IMR-90 (cell line): ENCODE measurements around the gene CDKAL1. TPM values are rescaled to one million over a fixed set of nuclear protein-coding genes. Genes with fewer than 3 reads are reported as not detected.

Experiments
- ATAC-seq: fragments of 200-7000 bp; cut with Tn5 transposase; 2 replicates; pipeline ENCODE4 v1.9.1; 2020; ENCODE audit warnings: low read depth, mild to moderate bottlenecking, moderate library complexity
- BruUV-seq: library from RNA; stranded (reverse); fragments of 400-500 nt; replicated peaks from 2 replicates; lab custom pipeline; 2021; lab: Mats Ljungman, UMichigan
- CTCF ChIA-PET: fragments of 300-600 bp; formaldehyde crosslinking; extraction: SDS; loops from one replicate; lab custom pipeline; 2021; ENCODE audit warnings: antibody characterized with exemption; lab: Yijun Ruan, JAX
- POLR2A ChIA-PET: fragments of 300-600 bp; sonication (Branson Sonifier 250); formaldehyde crosslinking; loops from one replicate; lab custom pipeline; 2022; ENCODE audit warnings: antibody characterized with exemption; ENCODE audit not compliant: unreplicated experiment; lab: Charles Lee
- DNase-seq: peaks from one replicate; pipeline ENCODE4 v3.0.0; 2013
- H2AFZ ChIP-seq: replicated peaks from 2 replicates; pipeline ENCODE3; 2013; ENCODE audit warnings: low read length, mild to moderate bottlenecking; ENCODE audit not compliant: poor library complexity
- H2AK5ac ChIP-seq: 2 replicates; pipeline ENCODE4 v1.6.1; 2013; ENCODE audit warnings: low read depth, low read length, inconsistent platforms
- H2AK9ac ChIP-seq: replicated peaks from 2 replicates; pipeline ENCODE3; 2013; ENCODE audit warnings: mild to moderate bottlenecking, low read depth, low read length, moderate library complexity; ENCODE audit not compliant: poor library complexity
- H2BK120ac ChIP-seq: 2 replicates; pipeline ENCODE4 v1.6.1; 2013; ENCODE audit warnings: low read depth, low read length, inconsistent platforms
- H2BK15ac ChIP-seq: 3 replicates; pipeline ENCODE4 v1.6.1; 2013; ENCODE audit warnings: low read depth, low read length, inconsistent platforms
- H2BK20ac ChIP-seq: 2 replicates; pipeline ENCODE4 v1.6.1; 2013; ENCODE audit warnings: low read depth, mild to moderate bottlenecking, inconsistent platforms, low read length, moderate library complexity
- H2BK5ac ChIP-seq: 2 replicates; pipeline ENCODE4 v1.6.1; 2013; ENCODE audit warnings: mild to moderate bottlenecking, low read depth, low read length, inconsistent platforms; ENCODE audit not compliant: poor library complexity, severe bottlenecking
- H3K14ac ChIP-seq: replicated peaks from 2 replicates; pipeline ENCODE4 v1.6.1; 2013; ENCODE audit warnings: low read depth, low read length, inconsistent platforms
- H3K18ac ChIP-seq: 2 replicates; pipeline ENCODE4 v1.6.1; 2013; ENCODE audit warnings: low read depth, low read length, control low read depth
- H3K23ac ChIP-seq: 2 replicates; pipeline ENCODE4 v1.6.1; 2013; ENCODE audit warnings: low read depth, low read length, inconsistent platforms
- H3K27ac ChIP-seq: 2 replicates; pipeline ENCODE4 v1.5.1; 2013; ENCODE audit warnings: mild to moderate bottlenecking, control low read depth, low read length; ENCODE audit not compliant: insufficient read depth
- H3K27me3 ChIP-seq: 2 replicates; pipeline ENCODE4 v1.6.1; 2013; ENCODE audit warnings: low read length; ENCODE audit not compliant: control insufficient read depth, insufficient read depth
- H3K36me3 ChIP-seq: 2 replicates; pipeline ENCODE4 v1.6.1; 2013; ENCODE audit warnings: low read length, mixed read lengths; ENCODE audit not compliant: control insufficient read depth, insufficient read depth
- H3K4ac ChIP-seq: 2 replicates; pipeline ENCODE4 v1.6.1; 2013; ENCODE audit warnings: low read depth, low read length, inconsistent platforms
- H3K4me1 ChIP-seq: 2 replicates; pipeline ENCODE4 v1.6.1; 2013; ENCODE audit warnings: low read length, mixed read lengths; ENCODE audit not compliant: control insufficient read depth, insufficient read depth
- H3K4me2 ChIP-seq: 2 replicates; pipeline ENCODE4 v1.6.1; 2013; ENCODE audit warnings: low read depth, mild to moderate bottlenecking, control low read depth, low read length, moderate library complexity
- H3K4me3 ChIP-seq: 2 replicates; pipeline ENCODE4 v1.5.1; 2013; ENCODE audit warnings: low read depth, mild to moderate bottlenecking, control low read depth, low read length, moderate library complexity; ENCODE audit not compliant: insufficient read depth
- H3K56ac ChIP-seq: 2 replicates; pipeline ENCODE4 v1.6.1; 2013; ENCODE audit warnings: low read length, inconsistent platforms; ENCODE audit not compliant: insufficient read depth; ENCODE audit errors: extremely low read depth
- H3K79me1 ChIP-seq, 2 experiments: 2 replicates each; pipeline ENCODE4 v1.6.1; 2013; ENCODE audit warnings: low read length in 2 of 2, inconsistent platforms in 1 of 2, low read depth in 1 of 2
- H3K9ac ChIP-seq: 2 replicates; pipeline ENCODE4 v1.6.1; 2013; ENCODE audit warnings: low read depth, low read length, control low read depth
- H3K9me1 ChIP-seq: 2 replicates; pipeline ENCODE4 v1.6.1; 2013; ENCODE audit warnings: low read length, inconsistent platforms; ENCODE audit not compliant: insufficient read depth
- H3K9me3 ChIP-seq: 2 replicates; pipeline ENCODE4 v1.6.1; 2013; ENCODE audit warnings: low read length; ENCODE audit not compliant: control insufficient read depth, insufficient read depth
- H4K20me1 ChIP-seq: 2 replicates; pipeline ENCODE4 v1.6.1; 2013; ENCODE audit warnings: low read length, inconsistent platforms; ENCODE audit not compliant: insufficient read depth
- H4K5ac ChIP-seq: 2 replicates; pipeline ENCODE4 v1.6.1; 2013; ENCODE audit warnings: mild to moderate bottlenecking, low read depth, low read length, control low read depth
- H4K8ac ChIP-seq, 2 experiments: 2 replicates each; pipeline ENCODE4 v1.6.1; 2013; ENCODE audit warnings: low read depth in 2 of 2, low read length in 2 of 2, control low read depth in 1 of 2, inconsistent platforms in 1 of 2
- H4K91ac ChIP-seq: 2 replicates; pipeline ENCODE4 v1.6.1; 2013; ENCODE audit warnings: low read depth, low read length, inconsistent platforms; ENCODE audit not compliant: insufficient read depth
- BHLHE40 ChIP-seq: fragments of 150-350 bp; IDR thresholded peaks from 2 replicates; pipeline ENCODE4 v1.6.1; 2016; ENCODE audit warnings: mild to moderate bottlenecking, low read depth, low read length
- CEBPB ChIP-seq: IDR thresholded peaks from 2 replicates; pipeline ENCODE4 v1.6.1; 2012; ENCODE audit warnings: low read depth, low read length, improper control_type of control experiment
- CHD1 ChIP-seq: IDR thresholded peaks from 2 replicates; pipeline ENCODE4 v1.6.1; 2012; ENCODE audit warnings: low read depth, low read length, improper control_type of control experiment
- CTCF ChIP-seq: conservative IDR thresholded peaks from 2 replicates; pipeline ENCODE4 v1.5.1; 2012; ENCODE audit warnings: mild to moderate bottlenecking, low read depth, low read length, improper control_type of control experiment
- FOS ChIP-seq: fragments of 150-350 bp; IDR thresholded peaks from 2 replicates; pipeline ENCODE4 v1.6.1; 2016; ENCODE audit warnings: low read depth, low read length
- MAFK ChIP-seq: IDR thresholded peaks from 2 replicates; pipeline ENCODE4 v1.6.1; 2012; ENCODE audit warnings: low read depth, low read length, improper control_type of control experiment
- MAZ ChIP-seq: IDR thresholded peaks from 2 replicates; pipeline ENCODE4 v1.6.1; 2012; ENCODE audit warnings: low read depth, mild to moderate bottlenecking, low read length, improper control_type of control experiment, moderate library complexity, borderline replicate concordance
- MXI1 ChIP-seq: IDR thresholded peaks from 2 replicates; pipeline ENCODE4 v1.6.1; 2012; ENCODE audit warnings: low read depth, mild to moderate bottlenecking, low read length, moderate library complexity, borderline replicate concordance
- RAD21 ChIP-seq: IDR thresholded peaks from 2 replicates; pipeline ENCODE4 v1.6.1; 2012; ENCODE audit warnings: low read length, improper control_type of control experiment
- RCOR1 ChIP-seq: IDR thresholded peaks from 2 replicates; pipeline ENCODE4 v1.6.1; 2012; ENCODE audit warnings: mild to moderate bottlenecking, low read length, improper control_type of control experiment; ENCODE audit not compliant: insufficient replicate concordance
- RFX5 ChIP-seq: IDR thresholded peaks from 2 replicates; pipeline ENCODE4 v1.8.0; 2012; ENCODE audit warnings: low read depth, mild to moderate bottlenecking, low read length, moderate library complexity
- SMC3 ChIP-seq: fragments of 150-350 bp; IDR thresholded peaks from 2 replicates; pipeline ENCODE4 v1.6.1; 2016; ENCODE audit warnings: low read depth, mild to moderate bottlenecking, antibody characterized with exemption, low read length, moderate library complexity
- WGBS, 2 experiments: methylation state at CpG; one replicate each; pipeline versions ENCODE4 v1.1.5 to v1.1.7; 2013; ENCODE audit warnings: missing lambda C conversion rate in 2 of 2; ENCODE audit not compliant: insufficient read length in 1 of 2; ENCODE audit errors: extremely low coverage in 2 of 2; 5-methylcytosine and 5-hydroxymethylcytosine counted together
- dilution Hi-C: fragments of 300-500 bp; cut with HindIII; formaldehyde crosslinking; loops from one replicate; pipeline ENCODE4 v1.14.3; 2018; ENCODE audit warnings: low sequenced_read_pairs; ENCODE audit not compliant: unreplicated experiment
- in situ Hi-C: fragments of 300-500 bp; cut with MboI; formaldehyde crosslinking; loops from 3 replicates; pipeline ENCODE4 v1.14.3; 2019; ENCODE audit warnings: low sequenced_read_pairs, inconsistent platforms, mixed read lengths
- intact Hi-C: fragments of 100-400 bp; cut with micrococcal nuclease; formaldehyde crosslinking; loops from 2 replicates; pipeline ENCODE4 v1.10.0; 2022
- polyA plus RNA-seq, 3 experiments: library from polyadenylated mRNA; depleted of rRNA; stranded (reverse); fragments of >200 nt; gene quantifications; 2 replicates each; pipeline ENCODE4 v1.2.3, GENCODE V29; 2012; ENCODE audit warnings: low replicate concordance in 1 of 3
- total RNA-seq: library from RNA; depleted of rRNA; stranded (reverse); fragments of >200 nt; gene quantifications from 2 replicates; pipeline ENCODE4 v1.2.3, GENCODE V29; 2012
- TF ChIP-seq, protein P1 (sequence below): fragments of 150-350 bp; IDR thresholded peaks from 2 replicates; pipeline ENCODE4 v1.6.1; 2017; ENCODE audit warnings: mild to moderate bottlenecking, antibody characterized with exemption, low read length, low read depth
- TF ChIP-seq, protein P2 (sequence below): fragments of 150-350 bp; IDR thresholded peaks from 2 replicates; pipeline ENCODE4 v1.6.1; 2016; ENCODE audit warnings: low read depth, mild to moderate bottlenecking, low read length, moderate library complexity, borderline replicate concordance

The CDKAL1 gene
- total and polyA plus RNA-seq, 2 of the 4 experiments (the other 2 are of a cell fraction): 3.7 to 13.1 TPM

GRCh38 chr6:21173031-21173430 is 638.8 kb downstream of the CDKAL1 start:
- H2AFZ ChIP-seq: no peak overlapping the region
- no CpG with 5 or more reads among the region's 2 CpGs for WGBS, 2 experiments
- no peak overlapping the region for H2BK20ac ChIP-seq
- DNase-seq: no peak
- H3K18ac ChIP-seq: no peak overlapping the region
- no peak overlapping the region for H3K9ac ChIP-seq
- no peak overlapping the region for H2AK9ac ChIP-seq
- dilution Hi-C loops (no loop called here), in situ Hi-C loops (no loop called here), intact Hi-C loops (no loop called here)
- H3K56ac ChIP-seq: no peak overlapping the region
- H3K27ac ChIP-seq: no peak overlapping the region
- 0 out of 2 replicates have a peak, but pooled peaks cover under 1% of the 10 kb centered on the region for H3K9me1 ChIP-seq
- H2BK120ac ChIP-seq: no peak overlapping the region
- H3K79me1 ChIP-seq: no peaks in the 10 kb centered on the region
- no peak overlapping the region for H3K4me2 ChIP-seq
- no peak for ATAC-seq
- ChIA-PET POLR2A (no interaction called here), CTCF (no interaction called here)
- H3K14ac ChIP-seq: no peak overlapping the region
- no peak overlapping the region for H4K8ac ChIP-seq
- H3K27me3 ChIP-seq: no peaks in the 10 kb centered on the region
- no peak overlapping the region for H3K23ac ChIP-seq
- no peak overlapping the region for H2BK15ac ChIP-seq
- no peak overlapping the region for H3K4me3 ChIP-seq
- H4K20me1 ChIP-seq: no peaks in the 10 kb centered on the region
- TF ChIP-seq RFX5 (no peak), RCOR1 (no peak), MAZ (no peak), RAD21 (no peak), CTCF (no peak), CEBPB (no peak), CHD1 (no peak), MXI1 (no peak), BHLHE40 (no peak), FOS (no peak), MAFK (no peak), SMC3 (no peak)
- TF ChIP-seq, protein P1, sequence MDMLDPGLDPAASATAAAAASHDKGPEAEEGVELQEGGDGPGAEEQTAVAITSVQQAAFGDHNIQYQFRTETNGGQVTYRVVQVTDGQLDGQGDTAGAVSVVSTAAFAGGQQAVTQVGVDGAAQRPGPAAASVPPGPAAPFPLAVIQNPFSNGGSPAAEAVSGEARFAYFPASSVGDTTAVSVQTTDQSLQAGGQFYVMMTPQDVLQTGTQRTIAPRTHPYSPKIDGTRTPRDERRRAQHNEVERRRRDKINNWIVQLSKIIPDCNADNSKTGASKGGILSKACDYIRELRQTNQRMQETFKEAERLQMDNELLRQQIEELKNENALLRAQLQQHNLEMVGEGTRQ: no peak
- TF ChIP-seq, protein P2, sequence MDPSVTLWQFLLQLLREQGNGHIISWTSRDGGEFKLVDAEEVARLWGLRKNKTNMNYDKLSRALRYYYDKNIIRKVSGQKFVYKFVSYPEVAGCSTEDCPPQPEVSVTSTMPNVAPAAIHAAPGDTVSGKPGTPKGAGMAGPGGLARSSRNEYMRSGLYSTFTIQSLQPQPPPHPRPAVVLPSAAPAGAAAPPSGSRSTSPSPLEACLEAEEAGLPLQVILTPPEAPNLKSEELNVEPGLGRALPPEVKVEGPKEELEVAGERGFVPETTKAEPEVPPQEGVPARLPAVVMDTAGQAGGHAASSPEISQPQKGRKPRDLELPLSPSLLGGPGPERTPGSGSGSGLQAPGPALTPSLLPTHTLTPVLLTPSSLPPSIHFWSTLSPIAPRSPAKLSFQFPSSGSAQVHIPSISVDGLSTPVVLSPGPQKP: no peak
- H4K91ac ChIP-seq: no peak overlapping the region
- no peak overlapping the region for H3K4ac ChIP-seq
- H2AK5ac ChIP-seq: no peak overlapping the region
- H3K9me3 ChIP-seq: no peaks in the 10 kb centered on the region
- H4K5ac ChIP-seq: no peak overlapping the region
- H2BK5ac ChIP-seq: no peak overlapping the region
- H3K4me1 ChIP-seq: no peaks in the 10 kb centered on the region; the same call in 1 of the 2 replicates
- no peaks in the 10 kb centered on the region for H3K36me3 ChIP-seq
- no TSS peak for BruUV-seq
